Inferior parietal cortex (tissue), 1 donor: ENCODE data around the gene PSMD4.
"Not testable (repeated sequence)": the region's sequence is repeated elsewhere in the genome, so short reads cannot be mapped to it uniquely, and the experiment has no call there.

Source experiments
- DNase-seq: peaks from one replicate; pipeline ENCODE4 v3.0.0-alpha.2; 2016; ENCODE audit errors: extremely low spot score

The PSMD4 gene

GRCh38 chr1:151254217-151255213 lies at the start of gene PSMD4:
Gene PSMD4 (plus strand): TSS chr1:151254734. CDS start chr1:151254783, 49 bp downstream.
- DNase-seq = peak; percentile 99

GRCh38 chr1:151205381-151205965 lies 49.1 kb upstream of the PSMD4 start:
- DNase-seq = not testable (repeated sequence)

GRCh38 chr1:151210830-151211229 lies 43.7 kb upstream of the PSMD4 start:
- no peak for DNase-seq

- DNase-seq = no peak
Observed at GRCh38 chr1:151211972-151212705, 42.4 kb upstream of the PSMD4 start.

- no peak for DNase-seq
Observed at GRCh38 chr1:151213560-151213959, 41.0 kb upstream of the PSMD4 start.

- no peak for DNase-seq
Observed at GRCh38 chr1:151221616-151222015, 32.9 kb upstream of the PSMD4 start.

- DNase-seq = no peak
Observed at GRCh38 chr1:151222130-151222529, 32.4 kb upstream of the PSMD4 start.

GRCh38 chr1:151235235-151235634 lies 19.3 kb upstream of the PSMD4 start:
- DNase-seq = no peak

- DNase-seq = no peak
Observed at GRCh38 chr1:151237678-151238466, 16.7 kb upstream of the PSMD4 start.

- peak; percentile 58 for DNase-seq
Observed at GRCh38 chr1:151238467-151238739, 16.1 kb upstream of the PSMD4 start.

GRCh38 chr1:151242442-151242841 lies 12.1 kb upstream of the PSMD4 start:
- DNase-seq = no peak

GRCh38 chr1:151243683-151244216 lies 10.8 kb upstream of the PSMD4 start:
- no peak for DNase-seq

GRCh38 chr1:151246786-151247185 lies 7.7 kb upstream of the PSMD4 start:
- DNase-seq = no peak

GRCh38 chr1:151251656-151252470 lies 2.7 kb upstream of the PSMD4 start:
- DNase-seq = peak; percentile 75

GRCh38 chr1:151255381-151255780 lies 847 bp downstream of the PSMD4 start:
- DNase-seq = no peak

GRCh38 chr1:151259351-151259750 lies 4.8 kb downstream of the PSMD4 start:
- no peak for DNase-seq

- no peak for DNase-seq
Observed at GRCh38 chr1:151265446-151266236, 11.1 kb downstream of the PSMD4 start.

- DNase-seq = no peak
Observed at GRCh38 chr1:151266315-151266714, 11.8 kb downstream of the PSMD4 start.

- no peak for DNase-seq
Observed at GRCh38 chr1:151266821-151267220, 12.3 kb downstream of the PSMD4 start.

GRCh38 chr1:151267760-151268159 lies 13.2 kb downstream of the PSMD4 start:
- DNase-seq = no peak
